Colonic mucosa (tissue), 4 donors: ENCODE data around the gene SNU13. TPM values are rescaled to one million over a fixed set of nuclear protein-coding genes. Genes with fewer than 3 reads are reported as not detected.

Experiments used
- DNase-seq: peaks from one replicate; pipeline ENCODE4 v3.0.0-alpha.2; 2020
- H3K27ac ChIP-seq: fragments of 200-600 bp; one replicate; pipeline ENCODE4 v1.8.0; 2021
- H3K27me3 ChIP-seq: fragments of 200-600 bp; one replicate; pipeline ENCODE4 v1.8.0; 2021
- H3K36me3 ChIP-seq: fragments of 200-600 bp; one replicate; pipeline ENCODE4 v1.8.0; 2021
- H3K4me1 ChIP-seq: fragments of 200-600 bp; one replicate; pipeline ENCODE4 v1.8.0; 2021; ENCODE audit warnings: mild to moderate bottlenecking
- H3K4me3 ChIP-seq: fragments of 200-600 bp; one replicate; pipeline ENCODE4 v1.8.0; 2021
- H3K9ac ChIP-seq, 2 donors: one replicate each; pipeline ENCODE4 v1.7.0; 2013; ENCODE audit warnings: control low read depth in 2 of 2, low read depth in 2 of 2, low read length in 2 of 2
- H3K9me3 ChIP-seq: fragments of 200-600 bp; one replicate; pipeline ENCODE4 v1.8.0; 2021
- CTCF ChIP-seq: fragments of 200-600 bp; IDR thresholded peaks from one replicate; pipeline ENCODE4 v1.8.0; 2022; ENCODE audit warnings: antibody characterized with exemption, mild to moderate bottlenecking
- intact Hi-C: fragments of 100-400 bp; cut with DNase I; formaldehyde crosslinking; loops from one replicate; pipeline ENCODE4 v1.14.1; 2022
- total RNA-seq, 2 donors: library from RNA; stranded (reverse); fragmentation: NEBNext Ultra II Directional in 1 of 2; extraction: Animal tissue kit (Norgen Biotek cat#: 25700) in 1 of 2; gene quantifications; one replicate each; pipeline ENCODE4 v1.2.1, GENCODE V29; 2021
- donor health status: healthy.
- donor health status: DM: no; HTN: no; CAD: no.
- donor health status: DM: no; HTN: no; CAD: no.

The SNU13 gene
- total RNA-seq, 2 donors from 2014 or later, result 95.7 to 169 TPM

GRCh38 chr22:41625577-41625976 is 63.1 kb downstream of the SNU13 start:
- intact Hi-C loops, result no loop called here
- H3K9me3 ChIP-seq, result no peaks in the 10 kb centered on the region
- no peak for DNase-seq
- TF ChIP-seq CTCF, result no peak
- H3K4me3 ChIP-seq, result no peak overlapping the region
- no peak overlapping the region for H3K27ac ChIP-seq
- H3K4me1 ChIP-seq, result peaks cover 7% of the 10 kb centered on the region
- no peak overlapping the region for H3K9ac ChIP-seq
- H3K36me3 ChIP-seq, result peaks cover 18% of the 10 kb centered on the region
- no peaks in the 10 kb centered on the region for H3K27me3 ChIP-seq

Other genes with a start within 250 kb of the SNU13 start
- gene TOB2, start 242.1 kb downstream of the SNU13 start, total RNA-seq, result 10 to 100 TPM; 63.2 to 66.1 TPM
- gene PHF5A, start 220.2 kb downstream of the SNU13 start, total RNA-seq, result 10 to 100 TPM; 39.5 to 55.0 TPM
- 100 to 1,000 TPM; 254 to 268 TPM for gene ACO2, start 219.8 kb downstream of the SNU13 start, total RNA-seq
- gene POLR3H, start 144.4 kb downstream of the SNU13 start, total RNA-seq, result 10 to 100 TPM in 1 of 2 donors, 1 to 10 TPM in 1; 9.2 to 20.0 TPM
- gene CSDC2, start 127.9 kb downstream of the SNU13 start, total RNA-seq, result 1 to 10 TPM in 1 of 2 donors, under 1 TPM in 1; 0.44 to 1.4 TPM
- 10 to 100 TPM; 49.3 to 53.2 TPM for gene PMM1, start 99.0 kb downstream of the SNU13 start, total RNA-seq
- 10 to 100 TPM; 19.2 to 32.1 TPM for gene DESI1, start 67.8 kb downstream of the SNU13 start, total RNA-seq
- 100 to 1,000 TPM; 203 to 312 TPM for gene XRCC6, start 67.6 kb downstream of the SNU13 start, total RNA-seq
- gene MEI1, start 10.6 kb upstream of the SNU13 start, total RNA-seq, result 1 to 10 TPM; 1.8 to 1.9 TPM
- gene CCDC134, start 111.8 kb upstream of the SNU13 start, total RNA-seq, result 10 to 100 TPM in 1 of 2 donors, 1 to 10 TPM in 1; 9.3 to 18.8 TPM
- gene SREBF2, start 144.2 kb upstream of the SNU13 start, total RNA-seq, result 100 to 1,000 TPM; 159 to 192 TPM
- not detected for gene SHISA8, start 226.2 kb upstream of the SNU13 start, total RNA-seq
- gene TNFRSF13C, start 237.9 kb upstream of the SNU13 start, total RNA-seq, result under 1 TPM; 0.40 to 0.53 TPM